Fibroblast of lung (primary cell): ENCODE measurements around the gene PDAP1. TPM values are rescaled to one million over a fixed set of nuclear protein-coding genes. Genes with fewer than 3 reads are reported as not detected.

Experiments
- DNase-seq, 2 donors: peaks; one replicate each; pipeline versions ENCODE4 v3.0.0 to v3.0.0-alpha.2; 2010; ENCODE audit warnings: low read depth in 2 of 2
- H2AFZ ChIP-seq: 2 replicates; pipeline ENCODE4 v1.5.1; 2012; ENCODE audit warnings: low read length, control low read depth, inconsistent platforms
- H3K27ac ChIP-seq: 2 replicates; pipeline ENCODE4 v1.5.1; 2011; ENCODE audit warnings: low read length, control low read depth; ENCODE audit not compliant: insufficient read depth
- H3K27me3 ChIP-seq: 2 replicates; pipeline ENCODE4 v1.5.1; 2011; ENCODE audit warnings: mild to moderate bottlenecking, low read length; ENCODE audit not compliant: control insufficient read depth, insufficient read depth
- H3K36me3 ChIP-seq: 2 replicates; pipeline ENCODE4 v1.5.1; 2011; ENCODE audit warnings: low read length; ENCODE audit not compliant: control insufficient read depth, insufficient read depth
- H3K4me1 ChIP-seq: 2 replicates; pipeline ENCODE4 v1.5.1; 2011; ENCODE audit warnings: low read length; ENCODE audit not compliant: control insufficient read depth, insufficient read depth; ENCODE audit errors: extremely low read depth
- H3K4me2 ChIP-seq: 2 replicates; pipeline ENCODE4 v1.5.1; 2011; ENCODE audit warnings: low read length, control low read depth; ENCODE audit not compliant: insufficient read depth; ENCODE audit errors: extremely low read depth
- H3K4me3 ChIP-seq, 4 experiments: fragments of 200-600 bp in 1 of 4; sonication (generic) in 1 of 4; replicated peaks in 1 of 4; 2 replicates each; pipeline ENCODE4 v1.5.1; 2011 to 2016; ENCODE audit warnings: low read length in 4 of 4, low read depth in 3 of 4, mild to moderate bottlenecking in 3 of 4, control low read depth in 2 of 4, inconsistent platforms in 1 of 4, mixed read lengths in 1 of 4; ENCODE audit not compliant: insufficient read depth in 1 of 4; ENCODE audit errors: control extremely low read depth in 1 of 4
- H3K79me2 ChIP-seq: 2 replicates; pipeline ENCODE4 v1.5.1; 2012; ENCODE audit warnings: mild to moderate bottlenecking, low read length, inconsistent platforms; ENCODE audit not compliant: control insufficient read depth, insufficient read depth
- H3K9ac ChIP-seq: 2 replicates; pipeline ENCODE4 v1.5.1; 2011; ENCODE audit warnings: mild to moderate bottlenecking, low read length, control low read depth; ENCODE audit not compliant: insufficient read depth
- H3K9me3 ChIP-seq: 2 replicates; pipeline ENCODE4 v1.5.1; 2012; ENCODE audit warnings: low read depth, low read length; ENCODE audit not compliant: control insufficient read depth, insufficient read depth
- H4K20me1 ChIP-seq: 2 replicates; pipeline ENCODE4 v1.5.1; 2011; ENCODE audit warnings: low read length; ENCODE audit not compliant: control insufficient read depth, insufficient read depth; ENCODE audit errors: extremely low read depth
- EZH2 ChIP-seq: IDR thresholded peaks from 2 replicates; pipeline ENCODE4 v1.5.1; 2012; ENCODE audit warnings: low read length, control low read depth, mild to moderate bottlenecking; ENCODE audit errors: missing control alignments
- polyA plus RNA-seq, 2 donors: library from polyadenylated mRNA; depleted of rRNA in 1 of 2; stranded (reverse) in 1 of 2; unstranded in 1 of 2; fragments of >200 nt; gene quantifications; 2 replicates each; pipeline ENCODE4 v1.2.1, GENCODE V29; 2011 to 2012; ENCODE audit warnings: missing spikeins in 1 of 2
- total RNA-seq: library from RNA; depleted of rRNA; stranded (reverse); fragments of >200 nt; gene quantifications from 2 replicates; pipeline ENCODE4 v1.2.1, GENCODE V29; 2014
- TF ChIP-seq, protein P1 (sequence below), 2 donors: IDR thresholded peaks in 1 of 2; conservative IDR thresholded peaks in 1 of 2; 1 replicate in 1 of 2; 2 replicates in 1 of 2; pipeline ENCODE4 v1.5.1; 2011 to 2012; ENCODE audit warnings: low read length in 2 of 2, control low read depth in 1 of 2, inconsistent platforms in 1 of 2, low read depth in 1 of 2, mild to moderate bottlenecking in 1 of 2

Gene PDAP1
- total and polyA plus RNA-seq, 2 donors (not counting 1 experiment from before 2014, with no cell fraction given) = 29.6 to 105 TPM

DNA sequence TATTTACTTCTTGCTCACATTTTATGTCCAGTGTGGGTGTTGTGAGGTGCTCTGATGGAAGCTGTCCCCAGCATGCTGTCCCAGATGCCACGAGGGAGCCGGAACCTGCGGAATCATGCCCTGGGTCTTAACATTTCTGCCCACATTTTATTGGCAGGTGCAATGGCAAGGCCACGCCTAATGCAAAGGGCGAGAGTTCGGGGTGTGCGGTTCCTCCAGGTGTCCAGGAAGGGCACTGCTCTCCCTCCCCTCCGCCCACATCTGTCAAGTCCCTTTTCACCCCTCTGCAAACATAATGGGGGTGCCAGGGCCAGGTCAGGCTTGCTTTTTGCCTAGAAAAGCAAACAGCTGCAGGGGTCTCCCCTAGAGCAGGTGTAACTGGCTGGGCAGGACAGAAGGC, 16.4 kb downstream of the PDAP1 start:
- TF ChIP-seq, protein P1, sequence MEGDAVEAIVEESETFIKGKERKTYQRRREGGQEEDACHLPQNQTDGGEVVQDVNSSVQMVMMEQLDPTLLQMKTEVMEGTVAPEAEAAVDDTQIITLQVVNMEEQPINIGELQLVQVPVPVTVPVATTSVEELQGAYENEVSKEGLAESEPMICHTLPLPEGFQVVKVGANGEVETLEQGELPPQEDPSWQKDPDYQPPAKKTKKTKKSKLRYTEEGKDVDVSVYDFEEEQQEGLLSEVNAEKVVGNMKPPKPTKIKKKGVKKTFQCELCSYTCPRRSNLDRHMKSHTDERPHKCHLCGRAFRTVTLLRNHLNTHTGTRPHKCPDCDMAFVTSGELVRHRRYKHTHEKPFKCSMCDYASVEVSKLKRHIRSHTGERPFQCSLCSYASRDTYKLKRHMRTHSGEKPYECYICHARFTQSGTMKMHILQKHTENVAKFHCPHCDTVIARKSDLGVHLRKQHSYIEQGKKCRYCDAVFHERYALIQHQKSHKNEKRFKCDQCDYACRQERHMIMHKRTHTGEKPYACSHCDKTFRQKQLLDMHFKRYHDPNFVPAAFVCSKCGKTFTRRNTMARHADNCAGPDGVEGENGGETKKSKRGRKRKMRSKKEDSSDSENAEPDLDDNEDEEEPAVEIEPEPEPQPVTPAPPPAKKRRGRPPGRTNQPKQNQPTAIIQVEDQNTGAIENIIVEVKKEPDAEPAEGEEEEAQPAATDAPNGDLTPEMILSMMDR (conservative IDR thresholded peaks at IDR 0.05 in 1 of 2, IDR thresholded peaks at IDR 0.05 in 1 of 2; ENCODE audit: low read depth in 1 of 2, low read length in 2 of 2) = no peak
- no peak for TF ChIP-seq EZH2

DNA sequence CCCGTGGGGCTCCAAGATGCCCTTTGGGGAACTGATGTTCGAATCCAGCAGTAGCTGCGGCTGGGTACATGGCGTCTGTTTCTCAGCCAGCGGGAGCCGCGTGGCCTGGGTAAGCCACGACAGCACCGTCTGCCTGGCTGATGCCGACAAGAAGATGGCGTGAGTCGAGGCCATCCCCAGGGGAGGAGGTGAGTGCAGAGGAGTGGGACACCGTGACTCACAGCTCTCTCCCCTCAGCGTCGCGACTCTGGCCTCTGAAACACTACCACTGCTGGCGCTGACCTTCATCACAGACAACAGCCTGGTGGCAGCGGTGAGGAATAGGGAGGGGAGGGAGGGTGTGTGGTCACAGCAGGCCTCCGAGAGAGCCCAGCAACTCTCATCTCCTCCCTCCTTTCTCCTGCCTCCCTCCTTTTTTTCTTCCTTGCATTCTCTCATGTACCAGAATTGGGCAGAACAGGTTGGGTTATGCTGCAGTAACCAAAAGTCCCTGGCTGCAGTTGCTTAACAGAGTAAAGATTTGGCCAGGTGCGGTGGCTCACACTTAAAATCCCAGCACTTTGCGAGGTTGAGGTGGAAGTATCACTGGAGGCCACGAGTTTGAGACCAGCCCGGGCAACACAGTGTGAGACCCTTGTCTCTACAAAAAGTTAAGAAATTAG, 17.3 kb downstream of the PDAP1 start:
- DNase-seq = no peak
- peaks cover 4% of the 10 kb centered on the region for H3K79me2 ChIP-seq
- H4K20me1 ChIP-seq = no peaks in the 10 kb centered on the region
- H2AFZ ChIP-seq = no peak overlapping the region
- H3K4me2 ChIP-seq = no peak overlapping the region
- H3K4me1 ChIP-seq = peaks cover 11% of the 10 kb centered on the region
- no peaks in the 10 kb centered on the region for H3K9me3 ChIP-seq
- H3K27me3 ChIP-seq = no peaks in the 10 kb centered on the region
- no peak overlapping the region for H3K27ac ChIP-seq
- H3K9ac ChIP-seq = no peak overlapping the region
- H3K36me3 ChIP-seq = peaks cover 48% of the 10 kb centered on the region
- TF ChIP-seq, protein P1 (conservative IDR thresholded peaks at IDR 0.05 in 1 of 2, IDR thresholded peaks at IDR 0.05 in 1 of 2; ENCODE audit: low read depth in 1 of 2, low read length in 2 of 2) = no peak
- TF ChIP-seq EZH2 = no peak
- no peak overlapping the region for H3K4me3 ChIP-seq

More for the DNA sequence above, 16.4 kb downstream of the PDAP1 start:
- DNase-seq = no peak
- Histone ChIP-seq H3K36me3 (peaks cover 45% of the 10 kb centered on the region), H3K9me3 (no peaks in the 10 kb centered on the region), H3K79me2 (peaks cover 4% of the 10 kb centered on the region), H3K4me2 (no peak overlapping the region), H3K4me1 (peaks cover 11% of the 10 kb centered on the region), H4K20me1 (no peaks in the 10 kb centered on the region), H3K4me3 (no peak overlapping the region), H3K27me3 (no peaks in the 10 kb centered on the region), H2AFZ (no peak overlapping the region), H3K27ac (no peak overlapping the region), H3K9ac (no peak overlapping the region)

DNA sequence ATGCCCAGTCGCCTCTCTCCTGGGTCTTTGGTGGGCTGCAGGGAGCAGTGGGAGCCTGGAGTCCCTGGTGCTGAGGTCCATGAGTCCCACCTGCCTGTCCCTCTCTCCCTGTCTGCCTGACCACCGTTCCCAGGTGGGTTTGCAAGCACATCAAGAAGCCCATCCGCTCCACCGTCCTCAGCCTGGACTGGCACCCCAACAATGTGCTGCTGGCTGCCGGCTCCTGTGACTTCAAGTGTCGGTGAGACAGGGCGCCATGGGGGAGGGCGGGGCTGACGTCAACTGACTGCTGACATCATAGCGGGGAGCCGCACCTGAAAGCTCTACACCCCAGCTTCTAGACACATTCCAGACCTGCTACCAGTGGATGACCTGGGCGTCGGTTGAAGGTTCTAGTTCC, 18.6 kb downstream of the PDAP1 start:
- Histone ChIP-seq H3K9me3 (no peaks in the 10 kb centered on the region), H4K20me1 (no peaks in the 10 kb centered on the region), H3K27me3 (no peaks in the 10 kb centered on the region), H3K4me1 (peaks cover 11% of the 10 kb centered on the region), H2AFZ (no peak overlapping the region), H3K36me3 (peaks cover 47% of the 10 kb centered on the region), H3K27ac (no peak overlapping the region), H3K79me2 (no peaks in the 10 kb centered on the region), H3K9ac (no peak overlapping the region), H3K4me2 (no peak overlapping the region), H3K4me3 (no peak overlapping the region)
- no peak for DNase-seq
- TF ChIP-seq, protein P1 (conservative IDR thresholded peaks at IDR 0.05 in 1 of 2, IDR thresholded peaks at IDR 0.05 in 1 of 2; ENCODE audit: low read depth in 1 of 2, low read length in 2 of 2) = no peak
- no peak for TF ChIP-seq EZH2
